Epithelial cell of proximal tubule (primary cell): Measurements from ENCODE around the gene INTS7. TPM values are rescaled to one million over a fixed set of nuclear protein-coding genes. Genes with fewer than 3 reads are reported as not detected.
"Not testable (repeated sequence)": the region's sequence is repeated elsewhere in the genome, so short reads cannot be mapped to it uniquely, and the experiment has no call there.

Source experiments
- DNase-seq: peaks from one replicate; pipeline ENCODE4 v3.0.0-alpha.2; 2011; ENCODE audit warnings: low read depth
- H3K4me3 ChIP-seq: 2 replicates; pipeline ENCODE4 v1.5.1; 2011; ENCODE audit warnings: low read depth, mild to moderate bottlenecking, low read length
- CTCF ChIP-seq: conservative IDR thresholded peaks from 2 replicates; pipeline ENCODE4 v1.5.1; 2012; ENCODE audit warnings: low read depth, mild to moderate bottlenecking, low read length
- total RNA-seq: library from RNA; depleted of rRNA; stranded (reverse); fragments of >200 nt; gene quantifications from 2 replicates; pipeline ENCODE4 v1.2.3, GENCODE V29; 2015

INTS7 gene
- total RNA-seq, 1 donor from 2014 or later, result 17.8 TPM

- no peak overlapping the region for H3K4me3 ChIP-seq
- TF ChIP-seq CTCF, result no peak
- no peak for DNase-seq
These were observed 2.5 kb upstream of the INTS7 start for GRCh38 chr1:212037900-212038299.

GRCh38 chr1:212035835-212036605 lies 663 bp upstream of the INTS7 start:
- H3K4me3 ChIP-seq, result peak overlapping the region; percentile 82
- no peak for DNase-seq
- TF ChIP-seq CTCF, result no peak

GRCh38 chr1:212034516-212035122 lies 738 bp downstream of the INTS7 start:
- DNase-seq, result no peak
- TF ChIP-seq CTCF, result peak; percentile 74

GRCh38 chr1:212030936-212031528 lies 4.3 kb downstream of the INTS7 start:
- H3K4me3 ChIP-seq, result no peak overlapping the region
- no peak for TF ChIP-seq CTCF
- DNase-seq, result no peak

More at GRCh38 chr1:212034516-212035122, 738 bp downstream of the INTS7 start:
- peak overlapping the region; percentile 82 for H3K4me3 ChIP-seq

GRCh38 chr1:212027727-212028126 lies 7.6 kb downstream of the INTS7 start:
- DNase-seq, result not testable (repeated sequence)

GRCh38 chr1:212024469-212025149 lies 10.7 kb downstream of the INTS7 start:
- DNase-seq, result no peak
- H3K4me3 ChIP-seq, result no peak overlapping the region
- no peak for TF ChIP-seq CTCF

More at GRCh38 chr1:212027727-212028126, 7.6 kb downstream of the INTS7 start:
- not testable (repeated sequence) for H3K4me3 ChIP-seq

- not testable (repeated sequence) for H3K4me3 ChIP-seq, DNase-seq
These were observed 12.4 kb downstream of the INTS7 start for GRCh38 chr1:212022908-212023307.
